ENCODE results near the gene TTC8. TPM values are rescaled to one million over a fixed set of nuclear protein-coding genes. Genes with fewer than 3 reads are reported as not detected.

The TTC8 gene
- polyA plus RNA-seq, 1 of the 3 experiments (the other 2 are of a cell fraction), result 51.6 TPM

GRCh38 chr14:88870777-88871176 lies 46.3 kb downstream of the TTC8 start:
- TF ChIP-seq RAD21 (IDR thresholded peaks at IDR 0.05; ENCODE audit: low read length) (no peak), FOXJ3 (CRISPR knock-in tag; IDR thresholded peaks at IDR 0.05) (no peak), MXI1 (IDR thresholded peaks at IDR 0.05; ENCODE audit: low read depth, low read length) (no peak), FOXM1 (IDR thresholded peaks at IDR 0.05; ENCODE audit: low read depth) (no peak), ELF1 (IDR thresholded peaks at IDR 0.05) (no peak), ZBTB33 (IDR thresholded peaks at IDR 0.05; ENCODE audit: borderline replicate concordance, low read depth) (no peak), USF2 (IDR thresholded peaks at IDR 0.05; ENCODE audit: borderline replicate concordance, low read depth, low read length) (no peak), IRF3 (IDR thresholded peaks at IDR 0.05; ENCODE audit: low read depth, low read length) (no peak), EZH2phosphoT487 (IDR thresholded peaks at IDR 0.05; ENCODE audit: borderline replicate concordance, low read depth) (no peak), CHD2 (IDR thresholded peaks at IDR 0.05; ENCODE audit: low read length, partially characterized antibody) (no peak), PBX3 (IDR thresholded peaks at IDR 0.05) (no peak), RFX5 (IDR thresholded peaks at IDR 0.05; ENCODE audit: low read length) (no peak), SMC3 (IDR thresholded peaks at IDR 0.05; ENCODE audit: low read depth, low read length) (no peak)
- TF ChIP-seq, protein P1, sequence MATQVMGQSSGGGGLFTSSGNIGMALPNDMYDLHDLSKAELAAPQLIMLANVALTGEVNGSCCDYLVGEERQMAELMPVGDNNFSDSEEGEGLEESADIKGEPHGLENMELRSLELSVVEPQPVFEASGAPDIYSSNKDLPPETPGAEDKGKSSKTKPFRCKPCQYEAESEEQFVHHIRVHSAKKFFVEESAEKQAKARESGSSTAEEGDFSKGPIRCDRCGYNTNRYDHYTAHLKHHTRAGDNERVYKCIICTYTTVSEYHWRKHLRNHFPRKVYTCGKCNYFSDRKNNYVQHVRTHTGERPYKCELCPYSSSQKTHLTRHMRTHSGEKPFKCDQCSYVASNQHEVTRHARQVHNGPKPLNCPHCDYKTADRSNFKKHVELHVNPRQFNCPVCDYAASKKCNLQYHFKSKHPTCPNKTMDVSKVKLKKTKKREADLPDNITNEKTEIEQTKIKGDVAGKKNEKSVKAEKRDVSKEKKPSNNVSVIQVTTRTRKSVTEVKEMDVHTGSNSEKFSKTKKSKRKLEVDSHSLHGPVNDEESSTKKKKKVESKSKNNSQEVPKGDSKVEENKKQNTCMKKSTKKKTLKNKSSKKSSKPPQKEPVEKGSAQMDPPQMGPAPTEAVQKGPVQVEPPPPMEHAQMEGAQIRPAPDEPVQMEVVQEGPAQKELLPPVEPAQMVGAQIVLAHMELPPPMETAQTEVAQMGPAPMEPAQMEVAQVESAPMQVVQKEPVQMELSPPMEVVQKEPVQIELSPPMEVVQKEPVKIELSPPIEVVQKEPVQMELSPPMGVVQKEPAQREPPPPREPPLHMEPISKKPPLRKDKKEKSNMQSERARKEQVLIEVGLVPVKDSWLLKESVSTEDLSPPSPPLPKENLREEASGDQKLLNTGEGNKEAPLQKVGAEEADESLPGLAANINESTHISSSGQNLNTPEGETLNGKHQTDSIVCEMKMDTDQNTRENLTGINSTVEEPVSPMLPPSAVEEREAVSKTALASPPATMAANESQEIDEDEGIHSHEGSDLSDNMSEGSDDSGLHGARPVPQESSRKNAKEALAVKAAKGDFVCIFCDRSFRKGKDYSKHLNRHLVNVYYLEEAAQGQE (IDR thresholded peaks at IDR 0.05; ENCODE audit: low read depth, low read length), result no peak
- Histone ChIP-seq H3K9me2 (no peaks in the 10 kb centered on the region), H3K27me3 (ENCODE audit: insufficient read depth) (no peaks in the 10 kb centered on the region), H3K79me2 (ENCODE audit: insufficient read depth) (no peaks in the 10 kb centered on the region), H3K9me3 (no peaks in the 10 kb centered on the region), H2AFZ (ENCODE audit: low read depth) (no peak overlapping the region), H3K36me3 (replicated peaks in 1 of 2; ENCODE audit: control insufficient read depth in 1 of 2, insufficient read depth in 2 of 2, low read length in 1 of 2) (peaks cover 55 to 85% of the 10 kb centered on the region in 2 experiments), H3K27ac (ENCODE audit: low read depth in 2 of 2, low read length in 1 of 2) (peak overlapping the region in 1 of 2 experiments; percentile 25; a peak in 1 of 4 replicates), H3K4me3 (ENCODE audit: low read depth in 2 of 2, low read length in 1 of 2) (no peak overlapping the region), H3K4me1 (ENCODE audit: control insufficient read depth in 1 of 2, insufficient read depth in 2 of 2, low read depth in 1 of 2, low read length in 1 of 2) (peaks cover 0 to 2% of the 10 kb centered on the region in 2 experiments; a peak in 2 of 4 replicates), H3K4me2 (no peak overlapping the region), H3K9ac (no peak overlapping the region), H4K20me1 (ENCODE audit: insufficient read depth) (no peaks in the 10 kb centered on the region), H3F3A (replicated peaks; ENCODE audit: insufficient read depth) (no peaks in the 10 kb centered on the region)
- ChIA-PET POLR2A (interaction anchor here (1.4 kb wide), 1 partner anchor 21 kb away, joined by 3 read pairs; no protein-coding TSS in a partner anchor), CTCF (interaction anchor here (0.8 kb wide), 1 partner anchor 203 kb away, joined by 4 read pairs; no protein-coding TSS in a partner anchor)
- DNase-seq, result no peak
- 95% methylated on average over 7 of the region's 7 CpGs for WGBS (ENCODE audit: low lambda C conversion rate)

All from SK-N-SH (cell line).